ENCODE data around the gene TIAM2.
"Not testable (repeated sequence)": the region's sequence is repeated elsewhere in the genome, so short reads cannot be mapped to it uniquely, and the experiment has no call there.

TIAM2 gene

DNA sequence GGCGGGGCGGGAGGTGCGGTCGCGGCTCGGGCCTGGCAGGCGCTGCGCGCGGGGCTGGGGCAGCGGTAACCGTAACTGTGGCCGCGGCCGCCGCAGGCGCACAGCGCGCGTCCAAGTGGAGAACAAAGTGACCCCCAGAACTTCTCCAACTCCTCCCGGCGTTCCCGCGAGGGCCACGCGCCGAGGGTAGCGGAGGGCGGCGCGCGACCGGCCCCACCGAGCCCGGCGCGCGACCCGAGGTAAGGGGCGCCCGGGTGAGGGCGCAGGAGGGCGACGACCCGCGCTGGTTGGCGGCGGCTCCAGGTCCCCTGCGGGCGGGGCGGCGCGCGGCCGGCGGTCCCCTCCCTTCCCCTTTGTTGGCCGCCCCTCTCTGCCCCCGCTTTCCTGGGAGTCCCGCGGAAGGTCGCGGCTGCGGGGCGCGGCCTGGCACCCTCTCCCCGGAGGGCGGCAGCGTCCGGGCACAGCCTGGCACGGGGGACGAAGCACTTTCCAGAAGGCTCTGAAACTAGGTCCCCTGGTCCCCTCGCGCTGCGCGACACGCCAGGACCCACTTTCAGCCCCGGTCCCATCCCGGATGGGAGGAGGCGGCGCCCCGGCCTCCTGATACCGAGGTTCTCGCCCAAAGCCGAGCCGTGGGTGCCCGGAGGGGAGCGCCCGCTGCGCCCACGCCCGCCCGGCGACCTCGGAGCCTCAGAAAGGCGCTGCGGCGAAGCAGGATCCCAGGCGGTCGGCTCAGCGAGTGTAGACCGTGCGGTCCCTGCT is at the start of gene TIAM2:
TSS of gene TIAM2 (plus strand) at position 62 of the 762 bp plus-strand sequence. CDS start 133,909 bp downstream, outside the sequence.
- DNase-seq (ENCODE audit: low read depth in 2 of 2): peak; percentile 23 to 32

DNA sequence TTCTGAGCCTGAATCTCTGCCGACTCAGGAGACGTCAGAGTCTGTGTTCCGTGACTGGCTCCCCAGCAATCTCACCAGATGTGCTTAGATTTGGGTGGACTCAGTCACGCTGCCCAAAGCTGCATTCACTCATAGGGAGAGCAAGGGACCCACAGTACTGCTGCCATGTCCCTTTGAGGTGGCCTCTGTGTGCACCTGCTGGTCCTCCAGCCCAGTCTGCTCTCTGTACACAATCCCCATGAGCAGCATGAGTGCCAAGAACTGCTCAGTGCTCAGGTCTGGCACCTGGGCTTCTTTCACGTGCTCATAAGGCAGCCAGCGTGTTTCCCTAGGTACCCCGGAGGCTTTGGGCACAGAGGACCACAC is 44.2 kb upstream of the TIAM2 start:
- no peak for DNase-seq (ENCODE audit: low read depth in 2 of 2)

DNA sequence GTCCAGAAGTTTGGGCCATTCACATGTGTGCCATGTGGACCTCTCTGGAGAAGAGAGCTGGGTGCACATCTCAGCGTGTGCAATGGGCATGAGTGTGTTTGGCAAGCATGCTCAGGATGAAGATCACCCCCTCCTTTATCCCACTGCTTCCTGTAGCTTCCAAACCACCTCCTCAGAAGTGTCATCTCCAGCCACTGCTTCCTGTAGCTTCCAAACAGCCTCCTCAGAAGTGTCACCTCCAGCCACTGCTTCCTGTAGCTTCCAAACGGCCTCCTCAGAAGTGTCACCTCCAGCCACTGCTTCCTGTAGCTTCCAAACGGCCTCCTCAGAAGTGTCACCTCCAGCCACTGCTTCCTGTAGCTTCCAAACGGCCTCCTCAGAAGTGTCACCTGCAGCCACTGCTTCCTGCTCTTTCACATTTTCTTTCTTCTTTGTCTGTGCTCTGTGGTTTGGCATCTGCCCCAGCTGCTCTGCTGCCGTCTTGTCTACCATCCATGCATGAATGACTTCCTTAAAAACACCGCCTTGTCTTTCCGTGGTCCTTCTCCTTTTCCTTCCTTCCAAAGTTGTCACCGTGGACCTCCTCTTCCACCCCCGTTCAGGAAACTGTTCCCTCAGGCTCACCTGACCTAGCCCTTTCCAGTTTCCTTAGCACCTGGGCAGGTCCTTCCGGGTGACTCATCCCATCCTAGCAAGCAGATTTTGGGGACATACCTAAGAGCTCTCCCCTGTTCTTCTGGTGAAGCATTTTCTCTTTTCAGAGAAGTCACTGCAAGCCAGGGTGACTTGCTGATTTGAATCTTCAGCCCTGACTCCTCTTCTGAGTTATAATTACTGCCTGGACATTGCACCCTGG is 43.5 kb upstream of the TIAM2 start:
- no peak for DNase-seq (ENCODE audit: low read depth in 2 of 2)

DNA sequence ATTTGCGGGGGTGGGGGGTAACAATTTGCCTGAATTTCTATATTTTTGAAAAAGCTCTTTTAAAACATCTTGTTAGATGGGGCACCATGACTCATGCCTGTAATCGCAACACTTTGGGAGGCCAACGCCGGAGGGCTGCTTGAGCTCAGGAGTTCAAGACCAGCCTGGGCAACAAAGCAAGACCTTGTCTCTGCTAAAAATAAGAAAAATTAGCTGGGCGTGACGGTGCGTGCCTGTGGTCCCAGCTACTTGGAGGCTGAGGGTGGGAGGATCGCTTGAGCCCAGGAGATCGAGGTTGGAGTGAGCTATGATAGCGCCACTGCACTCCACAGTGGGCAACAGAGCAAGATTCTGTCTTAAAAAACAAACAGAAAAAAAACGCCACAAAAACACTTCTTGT is 41.5 kb upstream of the TIAM2 start:
- DNase-seq (ENCODE audit: low read depth in 2 of 2): no peak

DNA sequence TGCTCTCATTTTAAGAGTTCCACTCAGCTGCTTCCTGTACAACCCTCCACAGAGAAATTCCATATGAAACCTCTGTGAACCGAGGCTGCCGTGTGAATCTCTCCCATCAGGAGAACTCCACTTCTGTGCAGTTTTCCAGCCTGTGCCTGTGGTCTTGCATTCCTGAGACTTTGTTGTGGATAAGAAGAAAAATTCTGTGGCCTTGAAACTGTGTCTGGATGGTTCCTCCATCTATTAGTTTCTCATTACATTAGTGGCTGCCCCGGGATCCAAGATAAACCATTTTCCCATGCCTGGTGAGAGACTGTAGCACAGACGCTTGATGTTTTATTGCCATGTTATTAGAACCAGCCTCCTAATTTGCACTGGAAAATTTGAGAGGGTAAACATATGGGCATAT is 40.8 kb upstream of the TIAM2 start:
- no peak for DNase-seq (ENCODE audit: low read depth in 2 of 2)

DNA sequence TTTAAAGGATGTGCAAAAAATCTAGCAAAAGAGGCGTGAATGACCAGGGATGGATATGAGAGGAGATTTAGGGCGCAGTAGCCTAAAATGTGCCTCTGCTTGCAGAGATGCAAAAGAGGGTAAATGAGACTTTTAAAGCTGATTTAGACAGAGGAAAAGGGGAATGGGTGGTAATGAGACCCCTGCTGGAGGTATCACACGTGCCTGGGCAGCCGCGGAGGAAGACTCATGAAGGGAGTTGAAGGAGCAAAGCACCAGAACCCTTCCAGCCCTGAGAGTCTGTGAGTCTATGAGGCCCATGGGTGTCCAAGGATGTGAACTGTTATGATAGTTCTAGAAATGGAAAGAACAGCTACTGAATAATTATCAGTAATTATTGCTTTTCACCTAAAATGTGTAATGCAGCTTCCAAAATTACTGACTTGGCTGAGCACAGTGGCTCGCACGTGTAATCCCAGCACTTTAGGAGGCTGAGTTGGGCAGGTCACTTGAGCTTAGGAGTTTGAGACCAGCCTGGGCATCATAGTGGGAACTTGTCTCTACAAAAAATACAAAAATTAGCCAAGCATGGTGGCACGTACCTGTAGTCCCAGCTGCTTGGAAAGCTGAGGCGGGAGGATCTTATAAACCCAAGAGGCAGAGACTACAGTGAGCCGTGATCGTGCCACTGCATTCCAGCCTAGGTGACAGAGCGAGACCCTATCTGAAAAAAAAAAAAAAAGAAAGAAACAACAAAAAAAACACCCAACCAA is 38.2 kb upstream of the TIAM2 start:
- DNase-seq (ENCODE audit: low read depth in 2 of 2): no peak

DNA sequence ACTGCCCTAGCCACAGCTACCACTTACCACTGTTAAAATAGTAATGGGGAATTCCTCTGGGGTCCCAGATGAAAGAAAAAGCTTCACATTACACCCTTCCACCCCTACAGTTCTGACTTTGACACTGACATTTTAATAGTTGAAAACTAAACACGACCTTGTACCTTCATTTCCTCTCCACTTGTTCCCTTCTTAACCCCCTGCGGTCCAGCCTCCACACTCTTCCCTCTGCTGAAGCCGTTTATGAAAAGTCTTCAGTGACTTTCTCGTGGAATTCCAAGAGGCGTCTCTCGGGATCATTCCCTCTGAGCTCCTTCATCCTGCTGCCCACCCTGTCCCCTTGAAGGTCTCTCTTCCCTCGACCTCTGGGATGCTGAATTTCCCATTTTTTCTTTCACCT is 36.6 kb upstream of the TIAM2 start:
- no peak for DNase-seq (ENCODE audit: low read depth in 2 of 2)

DNA sequence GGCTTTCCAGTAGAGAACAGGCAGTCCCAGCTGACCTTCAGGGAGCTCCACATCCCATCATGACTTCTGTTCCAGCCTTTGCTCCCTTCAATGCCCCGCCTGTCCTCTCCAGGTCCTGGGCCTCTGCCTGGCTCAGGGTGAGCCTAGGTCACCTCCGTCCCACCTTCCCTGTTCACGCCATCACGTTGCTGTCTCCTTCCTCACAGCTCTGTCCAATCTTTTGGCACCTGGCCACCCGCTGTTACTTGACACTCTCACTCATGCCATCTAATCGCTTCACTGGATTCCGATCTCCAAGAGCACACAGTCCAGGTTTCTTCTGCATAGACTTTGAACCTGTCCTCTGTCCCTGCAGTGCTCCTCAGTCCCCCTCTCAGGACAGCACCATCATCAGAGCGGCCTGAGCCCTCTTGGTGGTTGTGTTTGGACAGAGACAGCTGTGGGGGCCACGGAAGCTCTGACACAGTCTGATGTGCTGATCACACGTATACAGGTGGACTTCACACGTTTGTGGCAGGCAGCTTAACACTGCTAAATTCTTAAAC is 34.7 kb upstream of the TIAM2 start:
- no peak for DNase-seq (ENCODE audit: low read depth in 2 of 2)

DNA sequence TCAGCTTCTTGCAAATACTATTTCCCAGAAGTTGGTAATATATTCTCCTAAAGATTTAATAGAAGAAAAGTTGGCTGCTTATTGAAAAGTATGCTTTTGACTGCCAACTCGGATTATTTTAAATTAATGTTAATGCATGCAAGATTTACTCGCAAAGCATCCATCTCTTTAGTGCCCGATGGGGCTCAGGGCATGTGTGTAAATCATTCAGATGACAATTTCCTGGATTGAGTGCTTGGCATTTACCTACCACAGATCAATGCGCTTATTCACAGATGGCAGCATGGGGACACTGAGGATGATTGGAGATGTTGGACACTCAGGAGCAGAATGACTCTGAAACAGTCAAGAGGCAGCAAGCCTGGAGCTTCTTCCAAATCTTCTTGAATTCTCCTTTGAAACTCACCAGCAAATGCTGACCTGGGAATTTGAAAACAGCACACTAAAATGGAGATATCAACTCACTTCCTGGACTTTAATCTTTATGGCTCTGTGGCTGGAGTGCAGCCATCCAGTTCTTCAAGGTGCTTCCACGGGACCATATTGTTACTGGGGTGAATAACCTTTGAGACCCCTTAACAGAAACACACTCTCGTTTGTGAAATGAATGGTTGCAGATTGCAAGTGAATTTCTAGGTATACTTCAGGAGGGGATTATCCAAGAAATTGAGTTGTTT is 34.1 kb upstream of the TIAM2 start:
- no peak for DNase-seq (ENCODE audit: low read depth in 2 of 2)

DNA sequence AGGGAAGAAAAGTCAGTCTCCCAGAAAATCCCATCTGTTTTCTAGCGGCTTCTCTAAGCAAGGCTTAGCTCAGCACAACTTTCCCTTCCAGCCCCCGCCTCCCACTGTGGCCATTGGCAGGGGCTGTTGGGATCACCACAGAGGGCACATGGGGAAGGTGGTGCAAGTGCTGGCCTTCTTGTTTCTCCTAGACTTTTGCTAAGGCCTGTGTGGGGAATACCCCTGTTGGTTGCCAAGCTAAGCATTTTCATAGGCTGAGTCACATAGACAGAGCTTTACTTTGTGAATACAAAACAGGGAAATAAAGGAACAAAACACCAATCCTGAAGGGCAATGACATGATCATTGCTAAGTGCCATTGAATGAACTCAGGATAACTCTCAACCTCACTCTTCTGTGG is 32.4 kb upstream of the TIAM2 start:
- DNase-seq (ENCODE audit: low read depth in 2 of 2): no peak

DNA sequence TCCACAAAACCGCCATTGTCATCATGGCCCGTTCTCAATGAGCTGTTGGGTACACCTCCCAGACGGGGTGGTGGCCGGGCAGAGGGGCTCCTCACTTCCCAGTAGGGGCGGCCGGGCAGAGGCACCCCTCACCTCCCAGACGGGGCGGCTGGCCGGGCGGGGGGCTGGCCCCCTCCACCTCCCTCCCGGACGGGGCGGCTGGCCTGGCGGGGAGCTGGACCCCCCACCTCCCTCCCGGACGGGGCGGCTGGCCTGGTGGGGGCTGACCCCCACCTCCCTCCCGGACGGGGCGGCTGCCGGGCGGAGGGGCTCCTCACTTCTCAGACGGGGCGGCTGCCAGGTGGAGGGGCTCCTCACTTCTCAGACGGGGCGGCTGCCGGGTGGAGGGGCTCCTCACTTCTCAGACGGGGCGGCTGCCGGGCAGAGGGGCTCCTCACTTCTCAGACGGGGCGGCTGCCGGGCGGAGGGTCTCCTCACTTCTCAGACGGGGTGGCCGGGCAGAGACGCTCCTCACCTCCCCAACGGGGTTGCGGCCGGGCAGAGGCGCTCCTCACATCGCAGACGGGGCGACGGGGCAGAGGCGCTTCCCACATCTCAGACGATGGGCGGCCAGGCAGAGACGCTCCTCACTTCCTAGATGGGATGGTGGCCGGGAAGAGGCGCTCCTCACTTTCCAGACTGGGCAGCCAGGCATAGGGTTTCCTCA is 28.9 kb upstream of the TIAM2 start:
- not testable (repeated sequence) for DNase-seq (ENCODE audit: low read depth in 2 of 2)

DNA sequence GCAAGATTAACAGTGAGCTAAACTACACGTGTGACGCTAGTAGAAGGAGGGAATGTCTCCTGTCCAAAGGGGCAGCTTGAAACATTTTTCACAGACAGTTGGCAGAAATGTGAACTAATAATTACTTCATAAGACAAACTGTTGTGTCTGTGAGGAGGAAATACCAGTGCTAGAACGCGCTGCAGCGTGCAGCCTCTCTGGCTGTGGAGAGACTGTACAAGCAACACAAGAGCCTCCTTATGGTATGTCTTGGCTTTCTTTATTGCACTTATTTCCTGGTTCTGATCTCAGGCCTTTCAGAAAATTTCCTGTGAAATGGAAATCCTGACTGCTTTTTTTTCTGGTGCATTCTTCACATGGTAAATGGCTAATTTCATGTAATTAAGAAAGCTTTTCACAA is 25.3 kb upstream of the TIAM2 start:
- DNase-seq (ENCODE audit: low read depth in 2 of 2): no peak

DNA sequence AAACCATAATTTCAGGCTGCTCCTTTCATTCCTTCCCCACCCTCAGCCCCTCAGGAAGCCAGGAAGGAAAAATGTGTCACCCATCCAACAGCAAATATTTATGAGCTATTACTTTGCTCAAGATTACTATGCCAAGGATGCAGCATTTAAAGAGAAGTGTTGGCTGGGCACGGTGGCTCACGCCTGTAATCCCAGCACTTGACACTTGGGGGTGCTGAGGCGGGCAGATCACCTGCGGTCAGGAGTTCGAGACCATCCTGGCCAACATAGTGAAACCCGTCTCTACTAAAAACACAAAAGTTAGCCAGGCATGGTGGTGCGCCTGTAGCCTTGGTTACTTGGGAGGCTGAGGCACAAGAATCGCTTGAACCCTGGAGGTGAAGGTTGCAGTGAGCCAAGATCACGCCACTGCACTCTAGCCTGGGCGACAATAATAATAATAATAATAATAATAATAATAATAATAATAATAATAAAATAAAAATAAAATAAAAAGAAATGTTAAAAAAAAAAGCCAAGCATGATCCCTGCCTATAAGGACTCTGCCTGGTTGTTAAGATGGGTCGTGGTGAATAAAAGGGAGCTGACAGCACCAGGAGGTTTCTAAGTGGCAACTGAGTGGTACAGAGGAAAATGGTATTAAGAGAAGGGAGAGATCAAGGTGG is 20.5 kb upstream of the TIAM2 start:
- DNase-seq (ENCODE audit: low read depth in 2 of 2): no peak

DNA sequence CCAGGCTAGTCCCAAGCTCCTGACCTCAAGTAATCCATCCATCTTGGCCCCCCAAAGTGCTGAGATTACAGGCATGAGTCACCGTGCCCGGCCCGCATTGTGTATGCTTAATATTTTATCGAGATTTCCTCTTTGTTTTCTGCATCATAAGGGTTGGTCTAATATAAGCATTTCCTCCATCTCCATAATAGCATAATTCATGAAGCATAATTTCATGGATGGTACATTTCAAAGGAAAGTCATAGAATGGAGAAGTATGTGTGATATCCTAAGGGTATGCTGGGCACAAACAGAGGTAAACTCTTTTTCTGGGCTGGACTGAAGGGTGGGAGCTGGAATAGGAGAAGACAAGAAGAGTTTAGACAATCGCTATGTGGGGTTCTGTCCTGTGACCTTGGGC is 17.5 kb upstream of the TIAM2 start:
- no peak for DNase-seq (ENCODE audit: low read depth in 2 of 2)

DNA sequence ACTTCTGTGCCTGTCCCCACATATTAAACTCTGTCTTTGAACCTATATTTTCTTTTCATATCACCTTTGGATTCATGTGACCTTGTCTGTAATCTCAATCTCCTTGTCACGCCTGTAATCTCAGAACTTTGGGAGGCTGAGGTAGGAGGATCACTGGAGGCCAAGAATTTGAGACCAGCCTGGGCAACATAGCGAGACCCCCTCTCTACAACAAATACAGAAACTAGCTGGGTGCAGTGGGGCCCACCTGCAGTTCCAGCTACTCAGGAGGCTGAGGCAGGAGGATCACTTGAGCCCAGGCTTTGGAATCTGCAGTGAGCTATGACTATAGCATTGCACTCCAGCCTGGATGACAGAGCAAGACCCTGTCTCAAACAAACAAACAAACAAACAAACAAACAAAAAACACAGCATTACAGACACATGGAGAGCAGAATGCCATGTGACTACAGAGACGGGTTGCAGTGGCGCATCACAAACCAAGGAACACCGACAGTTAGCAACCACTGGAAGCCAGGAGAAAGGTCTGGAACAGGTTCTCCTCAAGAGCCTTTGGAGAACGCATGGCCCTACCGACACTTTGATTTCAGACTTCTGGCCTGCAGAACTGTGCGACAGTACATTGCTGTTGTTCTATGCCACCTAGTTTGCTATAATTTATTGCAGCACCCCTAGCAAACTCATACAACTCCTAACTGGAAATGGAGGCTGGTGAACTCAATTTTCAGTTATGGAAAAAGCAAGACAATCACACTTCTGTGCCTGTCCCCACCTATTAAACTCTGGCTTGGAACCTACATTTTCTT is 14.6 kb upstream of the TIAM2 start:
- DNase-seq (ENCODE audit: low read depth in 2 of 2): no peak

DNA sequence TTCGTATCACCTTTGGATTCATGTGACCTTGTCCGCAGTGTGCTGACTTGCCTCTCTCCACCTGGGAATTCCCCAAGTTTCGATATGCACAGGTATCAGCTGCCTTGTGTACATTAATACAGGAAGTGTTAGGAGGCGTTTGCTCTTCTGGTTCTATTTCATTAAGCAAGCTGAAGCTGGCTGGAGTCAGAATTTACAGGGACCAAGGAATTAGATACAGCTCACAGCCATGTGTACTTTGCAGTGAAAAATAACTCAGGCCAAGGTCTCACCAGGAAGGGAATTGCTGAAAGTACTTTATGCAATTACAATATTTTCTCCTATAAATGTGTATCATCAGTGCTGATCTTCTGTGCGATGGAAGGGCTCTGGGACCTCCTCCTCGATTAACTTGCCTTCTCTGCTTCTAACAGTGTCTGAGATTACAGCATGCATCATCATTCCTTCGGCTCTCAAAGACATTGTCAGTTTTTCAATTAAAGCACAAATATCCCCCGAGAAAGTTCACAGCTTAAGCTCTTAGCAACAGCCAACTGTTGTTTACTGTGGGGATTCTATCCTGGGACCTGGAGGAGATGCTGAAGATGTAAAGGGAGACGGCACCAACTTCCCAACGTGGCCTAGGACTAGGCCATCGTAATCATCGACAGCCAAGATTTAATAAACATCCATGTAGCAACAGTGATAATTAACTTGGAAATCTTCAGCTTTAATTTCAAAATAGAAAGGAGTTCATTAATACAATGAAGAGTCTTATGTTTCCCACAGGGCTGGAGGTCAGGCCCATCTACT is 13.8 kb upstream of the TIAM2 start:
- no peak for DNase-seq (ENCODE audit: low read depth in 2 of 2)

DNA sequence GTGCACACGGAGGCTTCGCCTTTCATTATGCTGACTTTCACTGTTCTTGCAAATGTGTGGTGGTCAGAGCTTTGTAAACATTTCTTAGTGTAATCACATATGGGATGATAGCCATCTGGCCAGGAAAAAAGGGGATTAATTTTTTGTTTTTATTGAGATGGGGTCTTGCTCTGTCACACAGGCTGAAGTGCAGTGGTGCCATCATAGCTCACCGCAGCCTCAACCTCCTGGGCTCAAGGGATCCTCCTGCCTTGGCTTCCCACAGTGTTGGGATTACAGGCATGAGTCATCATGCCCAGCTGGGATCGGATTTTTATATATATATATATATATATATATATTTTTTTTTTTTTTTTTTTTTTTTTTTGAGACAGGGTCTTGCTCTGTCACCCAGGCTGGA is 11.0 kb upstream of the TIAM2 start:
- DNase-seq (ENCODE audit: low read depth in 2 of 2): no peak

DNA sequence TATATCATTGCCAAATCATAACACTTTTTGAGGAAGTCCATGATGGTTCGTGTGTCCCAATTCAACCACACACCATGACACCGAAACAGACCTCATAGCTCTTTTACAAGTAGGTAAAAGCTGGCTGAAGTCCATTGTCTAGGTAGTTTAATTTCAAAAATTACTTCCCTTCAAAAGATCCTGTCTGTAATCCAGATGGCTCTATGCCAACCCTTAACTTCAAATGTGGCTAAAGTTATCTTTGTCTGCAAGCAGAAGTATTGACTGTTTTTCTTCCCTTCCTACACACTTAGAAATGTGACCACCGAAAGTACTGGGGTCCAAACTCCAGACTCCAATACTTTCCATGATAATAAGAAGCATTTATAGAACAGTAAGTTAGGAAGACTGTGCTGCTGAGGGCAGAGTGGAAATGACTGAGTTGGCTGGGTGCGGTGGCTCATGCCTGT is 8.3 kb upstream of the TIAM2 start:
- DNase-seq (ENCODE audit: low read depth in 2 of 2): no peak

DNA sequence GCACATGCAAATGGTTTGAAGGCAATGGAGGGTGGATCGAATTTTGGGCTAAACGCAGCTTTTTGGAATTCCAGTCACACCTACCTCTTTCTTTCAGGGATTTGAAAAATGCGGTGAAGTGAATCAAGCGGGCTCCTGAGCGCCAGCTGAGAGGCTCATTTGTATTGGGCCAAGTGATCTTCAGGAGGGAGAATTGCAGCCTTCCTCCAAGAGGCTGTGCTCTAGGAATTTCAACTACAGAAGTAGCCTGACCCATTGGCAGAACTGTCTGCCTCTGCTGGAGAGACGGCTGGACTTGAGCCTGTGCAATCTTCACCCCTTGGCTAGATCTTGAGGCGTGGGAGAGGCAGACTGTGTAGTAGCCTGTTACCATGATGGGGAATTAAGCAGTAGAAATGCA is 5.7 kb upstream of the TIAM2 start:
- no peak for DNase-seq (ENCODE audit: low read depth in 2 of 2)
